Stimulated activated CD8-positive, alpha-beta memory T cell treated with anti-CD3 and anti-CD28 coated beads, Interleukin-15, amount 100 ng/mL, for 24 hours (primary cell): ENCODE measurements around the gene SERPINB10.

ENCODE experiments used
- DNase-seq: peaks from one replicate; pipeline ENCODE4 v3.0.0-alpha.2; 2020; ENCODE audit warnings: low read depth

SERPINB10 gene, protein sequence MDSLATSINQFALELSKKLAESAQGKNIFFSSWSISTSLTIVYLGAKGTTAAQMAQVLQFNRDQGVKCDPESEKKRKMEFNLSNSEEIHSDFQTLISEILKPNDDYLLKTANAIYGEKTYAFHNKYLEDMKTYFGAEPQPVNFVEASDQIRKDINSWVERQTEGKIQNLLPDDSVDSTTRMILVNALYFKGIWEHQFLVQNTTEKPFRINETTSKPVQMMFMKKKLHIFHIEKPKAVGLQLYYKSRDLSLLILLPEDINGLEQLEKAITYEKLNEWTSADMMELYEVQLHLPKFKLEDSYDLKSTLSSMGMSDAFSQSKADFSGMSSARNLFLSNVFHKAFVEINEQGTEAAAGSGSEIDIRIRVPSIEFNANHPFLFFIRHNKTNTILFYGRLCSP

DNA sequence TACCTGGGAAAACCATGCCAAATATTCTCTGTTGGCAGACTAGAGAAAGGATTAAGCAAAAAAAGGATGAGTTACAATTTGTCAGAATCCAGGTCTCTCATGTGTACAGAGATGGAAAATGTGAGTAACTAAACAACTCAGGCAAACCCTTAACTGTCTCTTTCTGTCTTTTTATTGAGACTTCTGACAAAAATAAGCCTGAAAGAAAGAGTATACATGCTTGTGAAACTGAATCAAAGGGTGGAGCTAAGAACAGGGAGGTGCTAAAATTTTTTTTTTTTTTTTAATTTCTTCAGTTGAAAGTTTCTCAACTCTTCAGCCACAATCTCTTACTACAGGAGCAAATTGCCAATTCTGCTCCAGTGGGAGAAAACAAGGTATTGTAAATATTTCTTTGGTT is at the start of gene SERPINB10:
TSS of gene SERPINB10 (plus strand) at position 295 of the 400 bp plus-strand sequence. CDS start 7,553 bp downstream, outside the sequence.
- DNase-seq: no peak

DNA sequence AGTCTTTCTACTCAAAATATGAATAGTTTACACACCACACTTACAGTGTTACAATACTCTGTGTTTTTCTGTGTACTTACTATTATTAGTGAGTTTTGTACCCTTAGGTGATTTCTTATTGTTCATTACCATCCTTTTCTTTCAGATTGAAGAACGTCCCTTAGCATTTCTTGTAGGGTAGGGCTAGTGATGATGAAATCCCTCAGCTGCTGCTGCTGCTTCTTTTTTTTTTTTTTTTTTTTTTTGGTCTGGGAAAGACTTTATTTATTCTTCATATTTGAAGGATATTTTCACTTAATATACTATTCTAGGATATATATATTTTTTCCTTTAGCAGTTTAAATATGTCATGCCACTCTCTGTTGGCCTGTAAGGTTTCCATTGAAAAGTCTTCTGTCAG is 49.3 kb upstream of the SERPINB10 start:
- DNase-seq: no peak

DNA sequence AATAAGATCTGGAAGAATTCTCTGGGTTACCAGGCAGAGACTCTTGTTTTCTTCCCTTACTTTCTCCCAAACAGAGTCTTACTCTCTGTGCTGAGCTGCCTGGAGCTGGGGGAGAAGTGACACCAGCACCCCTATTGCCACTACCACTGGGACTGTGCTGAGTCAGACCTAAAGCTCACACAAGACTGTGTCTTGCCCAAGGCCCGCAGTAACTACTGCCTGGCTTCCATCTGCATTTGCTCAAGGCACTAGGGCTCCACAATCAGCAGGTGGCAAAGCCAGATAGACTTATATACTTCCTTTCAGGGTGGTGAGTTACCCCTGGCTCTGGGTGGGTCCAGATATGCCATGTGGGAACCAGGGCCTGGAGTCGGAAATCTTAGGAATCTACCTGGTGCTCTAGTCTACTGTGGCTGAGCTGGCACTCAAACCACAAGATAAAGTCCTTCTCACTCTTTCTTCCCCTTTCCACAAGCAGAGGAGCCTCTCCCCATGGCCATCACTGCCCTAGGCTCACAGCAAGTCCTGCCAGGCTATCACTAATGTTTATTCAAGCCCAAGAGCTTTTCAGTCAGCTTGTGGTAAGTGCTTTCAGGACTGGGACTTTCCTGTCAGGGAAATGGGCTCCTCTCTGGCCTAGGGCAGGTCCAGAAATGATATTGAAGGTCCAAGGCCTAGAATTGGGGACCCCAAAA is 47.8 kb upstream of the SERPINB10 start:
- no peak for DNase-seq

GRCh38 chr18:63860531-63860930 is 47.2 kb upstream of the SERPINB10 start:
- DNase-seq: no peak

- DNase-seq: no peak
These were observed 40.2 kb upstream of the SERPINB10 start for GRCh38 chr18:63867368-63868125.

GRCh38 chr18:63868546-63868945 is 39.2 kb upstream of the SERPINB10 start:
- DNase-seq: no peak

DNA sequence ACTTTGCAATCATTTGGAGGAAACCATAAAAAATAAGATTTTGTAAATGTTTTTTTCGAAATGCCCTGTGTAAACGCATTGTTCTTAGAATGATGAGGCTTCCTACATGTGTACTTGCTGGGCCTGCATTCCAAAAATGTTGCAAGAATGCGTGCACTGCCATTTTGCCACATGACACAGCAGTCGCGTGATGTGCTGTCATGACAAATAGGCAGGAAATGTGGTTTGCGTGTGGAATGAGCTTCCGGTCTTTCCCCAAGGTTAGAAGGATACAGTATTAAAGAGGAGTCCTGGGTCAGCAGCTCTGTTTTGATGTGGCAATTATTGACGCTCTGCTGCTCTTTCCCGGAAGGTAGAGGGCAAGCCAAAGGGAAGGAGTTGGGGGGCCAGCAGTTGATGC is 38.4 kb upstream of the SERPINB10 start:
- no peak for DNase-seq

DNA sequence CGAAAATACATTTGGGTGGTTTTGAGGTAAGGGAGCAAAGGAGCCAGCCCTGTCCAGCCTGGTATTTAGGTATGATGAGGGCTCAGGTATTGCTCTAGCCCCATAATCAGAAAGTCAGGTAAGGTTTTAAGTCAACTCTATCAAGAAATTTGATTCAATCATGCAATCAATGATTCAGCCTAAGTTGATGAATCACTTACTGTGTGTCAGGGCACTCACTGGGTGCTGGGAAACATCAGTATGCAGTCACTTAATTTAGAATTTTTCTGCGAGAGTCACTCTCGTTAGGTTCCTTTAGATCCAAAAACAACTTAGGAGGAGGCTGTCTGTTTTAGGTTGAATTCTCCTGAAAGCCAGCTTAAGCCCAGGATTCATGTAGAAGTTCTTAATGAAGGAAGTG is 37.9 kb upstream of the SERPINB10 start:
- DNase-seq: no peak

GRCh38 chr18:63871836-63872235 is 35.9 kb upstream of the SERPINB10 start:
- DNase-seq: no peak

DNA sequence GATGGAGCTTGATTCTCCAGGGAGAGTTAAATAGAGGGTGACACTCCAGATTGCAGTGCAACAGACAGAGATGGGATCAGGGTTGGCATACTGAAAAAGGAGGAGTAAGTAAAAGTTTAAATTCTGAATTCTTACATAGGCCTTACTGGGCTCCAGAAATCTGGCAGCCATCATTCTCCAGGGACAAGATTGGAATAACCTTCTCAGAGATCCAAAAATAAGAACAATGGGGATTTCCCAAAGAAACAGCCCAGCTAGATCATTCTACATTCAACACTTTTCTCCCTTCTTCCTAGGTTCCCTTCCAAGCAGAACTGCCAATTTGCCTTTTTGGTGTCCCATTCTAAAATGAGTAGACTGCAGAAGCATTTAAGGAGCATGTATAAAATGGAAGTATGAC is 35.2 kb upstream of the SERPINB10 start:
- no peak for DNase-seq

- DNase-seq: no peak
These were observed 29.4 kb upstream of the SERPINB10 start for GRCh38 chr18:63878343-63878742.

GRCh38 chr18:63878925-63879324 is 28.8 kb upstream of the SERPINB10 start:
- DNase-seq: no peak

GRCh38 chr18:63879709-63880108 is 28.0 kb upstream of the SERPINB10 start:
- DNase-seq: no peak

GRCh38 chr18:63881851-63882250 is 25.9 kb upstream of the SERPINB10 start:
- DNase-seq: no peak

GRCh38 chr18:63882333-63883141 is 25.2 kb upstream of the SERPINB10 start:
- DNase-seq: no peak

- no peak for DNase-seq
These were observed 24.1 kb upstream of the SERPINB10 start for GRCh38 chr18:63883617-63884016.

GRCh38 chr18:63887424-63887823 is 20.3 kb upstream of the SERPINB10 start, which contains the start of gene SERPINB2:
Gene SERPINB2, plus strand, starts transcription at chr18:63887705. Its CDS starts 3,740 bp downstream, at chr18:63891445.
- no peak for DNase-seq

- DNase-seq: no peak
These were observed 19.1 kb upstream of the SERPINB10 start for GRCh38 chr18:63888470-63889190.

DNA sequence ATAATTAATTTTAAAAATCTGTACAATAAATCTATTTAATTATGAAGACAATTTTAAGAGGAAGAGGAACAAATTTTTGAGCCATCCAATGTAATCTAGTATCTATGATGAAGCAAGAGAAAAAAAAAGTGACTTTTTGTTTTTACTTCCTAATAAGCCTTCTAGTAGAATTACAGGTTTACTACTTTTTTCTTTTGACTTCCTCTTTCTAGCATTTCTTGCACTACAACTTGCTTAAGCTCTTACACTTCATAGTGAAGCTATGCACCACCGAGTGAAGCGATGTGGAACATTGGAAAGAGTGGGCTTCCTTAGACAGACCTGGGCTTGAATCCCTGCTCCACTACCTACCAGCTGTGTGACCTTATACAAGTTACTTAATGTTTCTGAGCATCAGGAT is 18.1 kb upstream of the SERPINB10 start:
- DNase-seq: no peak

GRCh38 chr18:63890237-63890949 is 17.4 kb upstream of the SERPINB10 start:
- DNase-seq: no peak
